Adrenal gland (tissue), 5 donors: Measurements from ENCODE around the gene SP140L.

Experiments used
- CTCF ChIP-seq, 6 experiments: fragments of 450-650 bp in 4 of 6; fragments of 200-600 bp in 2 of 6; sonication (generic) in 1 of 6; IDR thresholded peaks; 1 replicate in 5 of 6; 2 replicates in 1 of 6; pipeline versions ENCODE4 v1.5.1 to v1.8.0; 2016 to 2021; ENCODE audit warnings: antibody characterized with exemption in 6 of 6, mild to moderate bottlenecking in 2 of 6, moderate library complexity in 1 of 6
- POLR2A ChIP-seq, 2 donors: fragments of 450-650 bp; IDR thresholded peaks; one replicate each; pipeline ENCODE4 v1.6.1; 2017; ENCODE audit warnings: antibody characterized with exemption in 2 of 2, mild to moderate bottlenecking in 2 of 2, moderate library complexity in 1 of 2
- donor health status: DM: no; HTN: no; CAD: no.

- TF ChIP-seq CTCF (IDR thresholded peaks at IDR 0.05) (no peak), POLR2A (IDR thresholded peaks at IDR 0.05) (no peak)
Observed at GRCh38 chr2:230356084-230356483, 29.1 kb downstream of the SP140L start.
